HEK293 (cell line): Measurements from ENCODE around the gene SLC6A15.

Experiments
- CTCF ChIA-PET: fragments of 350-600 bp; formaldehyde crosslinking; extraction: SDS; loops from one replicate; lab custom pipeline; 2021; ENCODE audit warnings: antibody characterized with exemption; lab: Yijun Ruan, JAX
- POLR2A ChIA-PET: fragments of 300-600 bp; formaldehyde crosslinking; extraction: SDS; loops from one replicate; lab custom pipeline; 2020; ENCODE audit warnings: antibody characterized with exemption, inconsistent platforms; lab: Yijun Ruan, JAX
- H3K27ac ChIP-seq: fragments of 200-500 bp; sonication (Bioruptor generic); 2 replicates; pipeline ENCODE4 v1.5.1; 2014; ENCODE audit warnings: low read depth, low read length, control low read depth, inconsistent platforms; ENCODE audit errors: extremely low read depth
- H3K36me3 ChIP-seq, 2 experiments: fragments of 200-500 bp in 1 of 2; sonication (Bioruptor generic) in 1 of 2; 1 replicate in 1 of 2; 2 replicates in 1 of 2; pipeline ENCODE4 v1.5.1; 2014 to 2017; ENCODE audit warnings: inconsistent platforms in 2 of 2, low read length in 2 of 2; ENCODE audit not compliant: control insufficient read depth in 2 of 2, insufficient read depth in 1 of 2
- H3K4me1 ChIP-seq: fragments of 200-500 bp; sonication (Bioruptor generic); 2 replicates; pipeline ENCODE4 v1.5.1; 2014; ENCODE audit warnings: mild to moderate bottlenecking, low read length, inconsistent platforms; ENCODE audit not compliant: control insufficient read depth, insufficient read depth
- H3K4me3 ChIP-seq: 2 replicates; pipeline ENCODE4 v1.5.1; 2011; ENCODE audit warnings: low read depth, mild to moderate bottlenecking, control low read depth, low read length, moderate library complexity
- H3K9me3 ChIP-seq: fragments of 200-500 bp; sonication (Bioruptor generic); 2 replicates; pipeline ENCODE4 v1.5.1; 2014; ENCODE audit warnings: low read depth, low read length, inconsistent platforms; ENCODE audit not compliant: control insufficient read depth, insufficient read depth
- FEZF1 ChIP-seq: fragments of 450-650 bp; formaldehyde crosslinking; IDR thresholded peaks from 2 replicates; pipeline ENCODE4 v1.5.1; 2016; ENCODE audit warnings: missing biosample characterization, missing genetic modification characterization
- GFI1B ChIP-seq: fragments of 450-650 bp; formaldehyde crosslinking; IDR thresholded peaks from 2 replicates; pipeline ENCODE4 v1.5.1; 2016; ENCODE audit warnings: missing biosample characterization, missing genetic modification characterization
- OVOL3 ChIP-seq: fragments of 450-650 bp; formaldehyde crosslinking; IDR thresholded peaks from 2 replicates; pipeline ENCODE4 v1.5.1; 2016; ENCODE audit warnings: missing biosample characterization, missing genetic modification characterization
- SETDB1 ChIP-seq: IDR thresholded peaks from one replicate; pipeline ENCODE4 v1.6.1; 2017; ENCODE audit warnings: mild to moderate bottlenecking, low read length, moderate library complexity, mixed read lengths; ENCODE audit not compliant: insufficient read length
- SP2 ChIP-seq: fragments of 450-650 bp; formaldehyde crosslinking; IDR thresholded peaks from 2 replicates; pipeline ENCODE4 v1.5.1; 2016; ENCODE audit warnings: missing biosample characterization, missing genetic modification characterization
- ZBTB48 ChIP-seq: fragments of 450-650 bp; formaldehyde crosslinking; IDR thresholded peaks from 2 replicates; pipeline ENCODE4 v1.5.1; 2016; ENCODE audit warnings: missing biosample characterization, missing genetic modification characterization
- ZNF133 ChIP-seq: fragments of 450-650 bp; formaldehyde crosslinking; IDR thresholded peaks from 2 replicates; pipeline ENCODE4 v1.5.1; 2016; ENCODE audit warnings: missing biosample characterization, missing genetic modification characterization
- ZNF24 ChIP-seq: fragments of 450-650 bp; formaldehyde crosslinking; IDR thresholded peaks from 2 replicates; pipeline ENCODE4 v1.5.1; 2016; ENCODE audit warnings: missing biosample characterization, missing genetic modification characterization
- ZNF324 ChIP-seq: fragments of 450-650 bp; formaldehyde crosslinking; IDR thresholded peaks from 2 replicates; pipeline ENCODE4 v1.5.1; 2016; ENCODE audit warnings: missing biosample characterization, missing genetic modification characterization
- ZNF37A ChIP-seq: fragments of 450-650 bp; IDR thresholded peaks from 2 replicates; pipeline ENCODE4 v1.5.1; 2018; ENCODE audit warnings: missing biosample characterization, missing genetic modification characterization
- ZNF473 ChIP-seq: fragments of 450-650 bp; formaldehyde crosslinking; IDR thresholded peaks from 2 replicates; pipeline ENCODE4 v1.5.1; 2017; ENCODE audit warnings: missing biosample characterization, missing genetic modification characterization
- ZNF510 ChIP-seq: fragments of 450-650 bp; formaldehyde crosslinking; IDR thresholded peaks from 2 replicates; pipeline ENCODE4 v1.5.1; 2018; ENCODE audit warnings: mild to moderate bottlenecking, missing genetic modification characterization, missing biosample characterization; ENCODE audit not compliant: insufficient replicate concordance
- ZNF596 ChIP-seq: fragments of 450-650 bp; IDR thresholded peaks from 2 replicates; pipeline ENCODE4 v1.5.0; 2018; ENCODE audit warnings: missing biosample characterization, mild to moderate bottlenecking, missing genetic modification characterization, moderate library complexity
- ZNF660 ChIP-seq: fragments of 450-650 bp; IDR thresholded peaks from 2 replicates; pipeline ENCODE4 v1.5.1; 2018; ENCODE audit warnings: missing biosample characterization, mild to moderate bottlenecking, missing genetic modification characterization
- ZNF664 ChIP-seq: fragments of 450-650 bp; formaldehyde crosslinking; IDR thresholded peaks from 2 replicates; pipeline ENCODE4 v1.5.1; 2016; ENCODE audit warnings: missing biosample characterization, missing genetic modification characterization
- ZNF830 ChIP-seq: fragments of 450-650 bp; IDR thresholded peaks from 2 replicates; pipeline ENCODE4 v1.5.0; 2018; ENCODE audit warnings: missing biosample characterization, missing genetic modification characterization, low read depth, mild to moderate bottlenecking, moderate library complexity
- ZNF837 ChIP-seq: fragments of 450-650 bp; formaldehyde crosslinking; IDR thresholded peaks from 2 replicates; pipeline ENCODE4 v1.5.1; 2016; ENCODE audit warnings: missing biosample characterization, missing genetic modification characterization
- ZXDB ChIP-seq: fragments of 450-650 bp; formaldehyde crosslinking; IDR thresholded peaks from 2 replicates; pipeline ENCODE4 v1.5.1; 2016; ENCODE audit warnings: missing biosample characterization, missing genetic modification characterization
- TF ChIP-seq, protein P1 (sequence below): fragments of 450-650 bp; formaldehyde crosslinking; IDR thresholded peaks from 2 replicates; pipeline ENCODE4 v1.5.1; 2016; ENCODE audit warnings: missing biosample characterization, missing genetic modification characterization
- TF ChIP-seq, protein P2 (sequence below): fragments of 450-650 bp; formaldehyde crosslinking; IDR thresholded peaks from 2 replicates; pipeline ENCODE4 v1.5.1; 2016; ENCODE audit warnings: missing biosample characterization, missing genetic modification characterization, low read depth
- TF ChIP-seq, protein P3 (sequence below): IDR thresholded peaks from 2 replicates; pipeline ENCODE4 v1.6.1; 2011; ENCODE audit warnings: mild to moderate bottlenecking, low read depth, low read length, borderline replicate concordance
- TF ChIP-seq, protein P4 (sequence below): fragments of 450-650 bp; formaldehyde crosslinking; optimal IDR thresholded peaks from 2 replicates; pipeline ENCODE3; 2016; ENCODE audit warnings: missing biosample characterization, mild to moderate bottlenecking, missing genetic modification characterization

Gene SLC6A15

DNA sequence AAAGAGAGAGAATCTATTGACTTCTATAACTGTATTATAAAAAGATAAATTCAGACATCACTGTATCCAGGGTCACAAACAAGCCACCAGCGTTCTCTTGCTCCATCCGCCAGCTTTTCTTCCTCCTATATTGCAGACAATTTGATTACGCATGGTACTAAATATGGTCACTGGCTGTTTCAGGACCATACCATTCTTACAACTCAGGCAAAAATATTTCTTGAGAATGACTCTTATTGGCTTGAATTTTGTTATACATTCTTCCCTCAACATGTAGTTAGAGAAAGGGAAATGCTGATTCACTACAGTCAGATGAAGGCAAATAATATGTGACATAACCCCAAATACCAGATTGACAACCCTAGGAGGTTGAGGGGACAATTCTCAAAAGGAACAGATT lies 101.3 kb downstream of the SLC6A15 start:
- Histone ChIP-seq H3K4me1 (no peaks in the 10 kb centered on the region), H3K27ac (no peak overlapping the region), H3K36me3 (no peaks in the 10 kb centered on the region), H3K4me3 (no peak overlapping the region), H3K9me3 (no peaks in the 10 kb centered on the region)
- POLR2A ChIA-PET: no interaction called here
- TF ChIP-seq ZNF837 (tag by site-specific recombination) (no peak), ZNF473 (no peak)
- CTCF ChIA-PET: no interaction called here

DNA sequence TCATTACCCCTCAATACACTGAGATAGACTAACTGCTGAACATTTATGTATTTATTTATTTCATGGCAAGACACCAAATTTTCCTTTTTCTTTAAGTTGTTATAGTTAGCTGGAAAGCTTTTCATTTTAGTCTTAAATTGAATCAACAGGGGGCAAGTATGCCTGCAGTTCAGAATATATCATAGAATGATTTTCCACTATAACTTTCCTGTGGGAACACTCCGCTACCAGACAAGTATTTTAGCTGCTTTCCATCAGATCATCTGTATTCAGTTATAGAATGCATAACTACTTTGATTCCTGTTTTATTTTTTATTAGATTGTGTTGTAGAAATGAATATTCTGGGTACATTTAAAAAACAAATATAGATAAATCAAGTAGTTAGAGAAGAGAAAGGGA lies 102.0 kb downstream of the SLC6A15 start:
- CTCF ChIA-PET: no interaction called here
- H3K4me3 ChIP-seq: no peak overlapping the region
- TF ChIP-seq ZNF37A (tag by site-specific recombination): no peak
- TF ChIP-seq, protein P1, sequence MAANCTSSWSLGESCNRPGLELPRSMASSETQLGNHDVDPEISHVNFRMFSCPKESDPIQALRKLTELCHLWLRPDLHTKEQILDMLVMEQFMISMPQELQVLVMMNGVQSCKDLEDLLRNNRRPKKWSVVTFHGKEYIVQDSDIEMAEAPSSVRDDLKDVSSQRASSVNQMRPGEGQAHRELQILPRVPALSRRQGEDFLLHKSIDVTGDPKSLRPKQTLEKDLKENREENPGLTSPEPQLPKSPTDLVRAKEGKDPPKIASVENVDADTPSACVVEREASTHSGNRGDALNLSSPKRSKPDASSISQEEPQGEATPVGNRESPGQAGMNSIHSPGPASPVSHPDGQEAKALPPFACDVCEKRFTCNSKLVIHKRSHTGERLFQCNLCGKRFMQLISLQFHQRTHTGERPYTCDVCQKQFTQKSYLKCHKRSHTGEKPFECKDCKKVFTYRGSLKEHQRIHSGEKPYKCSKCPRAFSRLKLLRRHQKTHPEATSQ (tag by site-specific recombination): no peak
- TF ChIP-seq OVOL3 (tag by site-specific recombination): no peak
- no peak for TF ChIP-seq ZNF660
- no peak for TF ChIP-seq ZBTB48
- TF ChIP-seq SP2 (tag by site-specific recombination): no peak
- no peak for TF ChIP-seq ZNF510 (tag by site-specific recombination)
- no peak for TF ChIP-seq ZNF133 (tag by site-specific recombination)
- TF ChIP-seq ZNF830 (tag by site-specific recombination): no peak
- TF ChIP-seq ZNF324 (tag by site-specific recombination): no peak
- TF ChIP-seq FEZF1 (tag by site-specific recombination): no peak
- no peak for TF ChIP-seq ZNF24 (tag by site-specific recombination)
- TF ChIP-seq GFI1B (tag by site-specific recombination): no peak
- no peak for TF ChIP-seq ZNF664
- TF ChIP-seq, protein P2, sequence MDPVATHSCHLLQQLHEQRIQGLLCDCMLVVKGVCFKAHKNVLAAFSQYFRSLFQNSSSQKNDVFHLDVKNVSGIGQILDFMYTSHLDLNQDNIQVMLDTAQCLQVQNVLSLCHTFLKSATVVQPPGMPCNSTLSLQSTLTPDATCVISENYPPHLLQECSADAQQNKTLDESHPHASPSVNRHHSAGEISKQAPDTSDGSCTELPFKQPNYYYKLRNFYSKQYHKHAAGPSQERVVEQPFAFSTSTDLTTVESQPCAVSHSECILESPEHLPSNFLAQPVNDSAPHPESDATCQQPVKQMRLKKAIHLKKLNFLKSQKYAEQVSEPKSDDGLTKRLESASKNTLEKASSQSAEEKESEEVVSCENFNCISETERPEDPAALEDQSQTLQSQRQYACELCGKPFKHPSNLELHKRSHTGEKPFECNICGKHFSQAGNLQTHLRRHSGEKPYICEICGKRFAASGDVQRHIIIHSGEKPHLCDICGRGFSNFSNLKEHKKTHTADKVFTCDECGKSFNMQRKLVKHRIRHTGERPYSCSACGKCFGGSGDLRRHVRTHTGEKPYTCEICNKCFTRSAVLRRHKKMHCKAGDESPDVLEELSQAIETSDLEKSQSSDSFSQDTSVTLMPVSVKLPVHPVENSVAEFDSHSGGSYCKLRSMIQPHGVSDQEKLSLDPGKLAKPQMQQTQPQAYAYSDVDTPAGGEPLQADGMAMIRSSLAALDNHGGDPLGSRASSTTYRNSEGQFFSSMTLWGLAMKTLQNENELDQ (tag by site-specific recombination): no peak
- TF ChIP-seq SETDB1: no peak
- TF ChIP-seq ZNF596 (tag by site-specific recombination): no peak
- TF ChIP-seq, protein P3, sequence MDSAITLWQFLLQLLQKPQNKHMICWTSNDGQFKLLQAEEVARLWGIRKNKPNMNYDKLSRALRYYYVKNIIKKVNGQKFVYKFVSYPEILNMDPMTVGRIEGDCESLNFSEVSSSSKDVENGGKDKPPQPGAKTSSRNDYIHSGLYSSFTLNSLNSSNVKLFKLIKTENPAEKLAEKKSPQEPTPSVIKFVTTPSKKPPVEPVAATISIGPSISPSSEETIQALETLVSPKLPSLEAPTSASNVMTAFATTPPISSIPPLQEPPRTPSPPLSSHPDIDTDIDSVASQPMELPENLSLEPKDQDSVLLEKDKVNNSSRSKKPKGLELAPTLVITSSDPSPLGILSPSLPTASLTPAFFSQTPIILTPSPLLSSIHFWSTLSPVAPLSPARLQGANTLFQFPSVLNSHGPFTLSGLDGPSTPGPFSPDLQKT: no peak
- no peak for TF ChIP-seq ZXDB (tag by site-specific recombination)
- TF ChIP-seq, protein P4, sequence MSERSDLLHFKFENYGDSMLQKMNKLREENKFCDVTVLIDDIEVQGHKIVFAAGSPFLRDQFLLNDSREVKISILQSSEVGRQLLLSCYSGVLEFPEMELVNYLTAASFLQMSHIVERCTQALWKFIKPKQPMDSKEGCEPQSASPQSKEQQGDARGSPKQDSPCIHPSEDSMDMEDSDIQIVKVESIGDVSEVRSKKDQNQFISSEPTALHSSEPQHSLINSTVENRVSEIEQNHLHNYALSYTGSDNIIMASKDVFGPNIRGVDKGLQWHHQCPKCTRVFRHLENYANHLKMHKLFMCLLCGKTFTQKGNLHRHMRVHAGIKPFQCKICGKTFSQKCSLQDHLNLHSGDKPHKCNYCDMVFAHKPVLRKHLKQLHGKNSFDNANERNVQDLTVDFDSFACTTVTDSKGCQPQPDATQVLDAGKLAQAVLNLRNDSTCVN (tag by site-specific recombination): no peak
- TF ChIP-seq, all 188 proteins: peak for 0
- POLR2A ChIA-PET: no interaction called here
- Histone ChIP-seq H3K27ac (no peak overlapping the region), H3K4me1 (no peaks in the 10 kb centered on the region), H3K36me3 (no peaks in the 10 kb centered on the region), H3K9me3 (no peaks in the 10 kb centered on the region)
